HG03460 (cell line): ENCODE results near the gene SDK1.

ENCODE experiments used
- ATAC-seq: cut with Tn5 transposase; IDR thresholded peaks from one replicate; pipeline ENCODE4 v1.9.1; 2021; ENCODE audit not compliant: unreplicated experiment

SDK1 gene

DNA sequence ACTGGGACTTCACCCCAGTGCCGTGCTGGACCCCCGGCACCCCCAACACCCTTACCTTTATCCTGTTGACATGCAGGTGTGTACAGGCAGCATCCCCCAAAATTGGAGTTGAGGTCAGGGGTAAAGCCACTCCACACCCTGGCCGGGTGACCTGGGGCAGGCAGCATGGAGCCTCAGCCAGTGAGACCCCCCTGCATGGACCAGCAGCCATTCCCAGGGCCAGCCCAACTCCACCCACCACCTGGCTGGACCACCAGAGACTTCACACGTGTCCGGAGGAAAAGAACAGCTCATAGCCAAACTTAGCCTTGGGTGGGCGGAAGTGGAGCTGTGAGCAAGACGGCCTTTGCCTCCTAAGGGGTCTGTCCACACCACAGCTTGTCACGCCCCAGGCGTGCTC, 968.0 kb downstream of the SDK1 start:
- ATAC-seq, result no peak

DNA sequence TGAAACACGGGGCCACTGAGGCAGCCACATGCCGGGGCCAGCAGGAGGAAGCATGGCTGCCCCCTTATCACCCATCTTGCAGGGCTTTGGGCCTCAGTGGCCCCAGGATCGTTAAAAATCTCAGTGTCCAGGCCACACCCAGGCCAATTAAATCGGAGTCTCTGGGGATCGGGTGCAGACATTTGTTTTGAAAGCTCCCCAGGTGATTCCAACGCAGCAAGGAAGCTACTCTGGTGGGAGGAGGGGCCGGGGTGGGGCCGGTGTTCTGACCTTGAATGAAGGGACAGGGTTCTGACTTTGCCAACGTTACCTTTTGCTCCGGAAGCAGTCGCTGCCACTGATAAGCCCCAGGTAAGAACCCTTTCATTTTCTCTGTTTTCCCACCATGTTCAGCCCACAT, 968.7 kb downstream of the SDK1 start:
- no peak for ATAC-seq

DNA sequence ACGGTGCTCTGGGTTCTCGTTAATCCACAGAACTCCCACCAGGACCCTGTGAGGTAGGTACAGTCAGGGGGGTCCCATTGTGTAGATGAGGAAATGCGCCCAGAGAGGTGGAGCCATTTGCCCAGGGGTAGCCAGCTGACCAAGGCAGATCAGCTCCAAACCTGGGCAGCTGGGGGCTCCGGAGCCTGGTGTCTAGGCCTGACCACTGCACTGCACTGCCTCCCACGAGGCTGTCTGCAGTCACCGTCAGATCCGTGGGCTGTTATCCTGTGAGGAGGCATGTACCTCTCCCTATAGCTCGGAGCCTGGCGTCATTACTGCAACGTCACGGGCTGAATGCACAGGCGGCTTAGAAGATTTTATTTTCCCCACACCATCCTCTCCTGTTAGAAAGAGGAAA, 969.2 kb downstream of the SDK1 start:
- ATAC-seq, result no peak

DNA sequence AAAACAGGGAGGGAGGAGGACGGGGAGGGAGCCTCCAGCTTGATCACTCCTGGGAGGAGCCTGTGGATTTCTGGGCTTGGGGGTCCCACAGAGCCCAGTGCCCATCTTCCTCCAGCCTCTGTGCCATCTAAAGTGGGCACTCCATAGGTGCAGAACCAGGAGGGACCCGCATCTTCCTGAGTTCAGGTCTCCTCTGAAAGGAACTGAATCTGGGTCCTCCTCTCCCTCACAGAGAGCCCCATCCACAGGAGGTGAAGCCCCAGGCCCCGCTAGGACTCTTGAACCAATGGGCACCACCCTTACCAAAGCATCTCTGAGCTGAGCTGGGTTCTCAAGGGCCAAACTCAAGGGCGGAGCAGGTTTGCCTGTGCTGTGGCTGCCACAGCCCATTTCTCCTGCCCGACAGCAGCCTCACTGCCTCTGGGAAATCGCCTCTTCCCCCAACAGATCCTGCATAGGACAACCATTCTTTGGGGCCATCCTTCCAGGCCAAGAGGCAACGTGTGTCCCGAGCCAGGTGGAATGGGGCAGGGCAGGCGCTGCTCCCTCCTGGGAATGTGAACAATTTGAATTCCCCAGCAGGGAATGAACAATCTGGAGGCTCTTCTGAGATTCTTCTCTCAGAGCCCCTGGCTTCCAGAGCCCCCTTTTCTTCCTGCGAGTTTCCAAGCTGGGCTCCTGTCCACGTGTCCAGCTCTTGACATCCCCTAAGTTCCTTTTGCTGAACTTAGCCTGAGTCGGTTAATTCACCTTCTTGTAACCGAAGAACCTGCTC, 970.1 kb downstream of the SDK1 start:
- no peak for ATAC-seq

DNA sequence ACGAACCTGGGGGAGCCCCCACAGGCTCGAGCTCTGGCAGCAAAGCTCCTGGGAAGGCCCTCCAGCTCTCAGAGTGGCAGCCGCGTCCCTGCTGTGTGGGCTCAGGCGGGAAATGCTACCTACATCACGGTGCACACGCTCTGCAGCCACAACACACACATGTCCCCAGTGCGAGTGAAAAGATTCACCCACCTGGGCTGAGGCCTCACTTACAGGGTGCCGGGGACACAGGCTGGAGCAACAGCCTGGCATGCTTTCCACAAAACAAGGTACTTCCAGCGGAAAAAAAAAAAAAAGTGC, 970.6 kb downstream of the SDK1 start:
- ATAC-seq, result no peak

DNA sequence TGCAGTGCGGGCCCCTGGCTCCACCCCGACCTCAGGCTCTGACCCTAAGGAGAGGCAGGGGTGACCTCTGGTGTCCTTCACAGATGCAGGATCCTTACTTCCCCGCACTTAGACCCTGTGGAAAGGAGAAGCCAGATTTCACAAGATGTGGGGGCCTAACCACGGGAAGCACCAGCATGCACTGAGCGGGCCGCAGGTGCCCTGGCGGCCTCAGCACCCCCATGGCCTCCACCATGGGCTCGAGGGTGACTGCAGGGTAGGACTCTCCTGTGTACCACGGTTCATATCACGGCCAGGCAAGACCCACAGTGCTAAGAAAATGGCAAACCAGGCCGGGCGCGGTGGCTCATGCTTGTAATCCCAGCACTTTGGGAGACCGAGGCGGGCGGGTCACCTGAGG, 971.1 kb downstream of the SDK1 start:
- no peak for ATAC-seq

DNA sequence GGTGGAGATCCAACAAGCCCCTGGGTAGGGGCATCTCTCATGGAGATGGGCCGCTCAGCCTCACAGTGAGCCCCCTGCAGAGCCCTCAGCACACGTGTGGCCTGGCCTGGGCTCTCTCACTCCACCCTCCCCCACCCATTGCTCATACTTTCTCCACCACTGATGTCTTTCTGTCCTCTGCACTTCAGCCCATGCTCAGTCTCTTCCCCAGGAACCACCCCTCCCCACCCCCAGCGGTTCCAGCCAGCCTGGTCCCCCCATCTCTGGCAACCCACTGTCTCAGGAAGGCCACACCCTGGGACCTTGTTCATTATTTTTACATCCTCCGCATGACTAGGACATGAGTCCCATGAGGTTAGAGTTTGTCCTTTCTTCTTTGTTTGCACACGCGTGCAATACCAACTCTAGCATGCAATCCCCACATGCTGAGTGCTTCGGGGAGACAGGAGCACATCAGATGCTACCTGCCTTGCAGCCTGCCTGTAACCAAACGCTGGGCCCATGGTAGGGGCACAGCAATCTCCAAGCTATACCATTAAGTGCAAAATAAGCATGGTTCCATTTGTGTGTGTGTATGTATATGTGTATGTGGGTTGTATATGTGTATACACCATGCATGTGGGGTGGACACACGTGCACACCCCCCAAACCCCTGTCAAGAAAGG, 972.6 kb downstream of the SDK1 start:
- ATAC-seq, result no peak

DNA sequence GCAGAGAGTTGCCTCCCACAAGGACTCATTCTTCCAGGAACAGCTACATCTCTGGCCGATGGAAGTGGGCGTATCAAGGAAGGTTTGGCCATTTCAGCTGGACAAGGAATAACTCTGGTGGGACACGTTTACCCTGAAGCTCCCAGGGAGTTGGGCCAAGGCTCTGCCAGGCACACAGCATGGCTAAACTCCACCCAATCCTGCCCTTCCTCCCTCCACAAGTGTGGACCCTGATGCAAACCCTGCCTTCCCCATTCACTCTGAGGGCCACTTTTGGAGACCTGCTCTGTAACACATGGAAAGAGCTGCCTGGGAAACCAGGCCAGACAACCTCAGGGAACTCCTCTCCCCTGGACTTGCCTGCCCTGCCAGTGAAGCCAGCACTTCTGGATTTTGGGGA, 973.2 kb downstream of the SDK1 start:
- ATAC-seq, result no peak

DNA sequence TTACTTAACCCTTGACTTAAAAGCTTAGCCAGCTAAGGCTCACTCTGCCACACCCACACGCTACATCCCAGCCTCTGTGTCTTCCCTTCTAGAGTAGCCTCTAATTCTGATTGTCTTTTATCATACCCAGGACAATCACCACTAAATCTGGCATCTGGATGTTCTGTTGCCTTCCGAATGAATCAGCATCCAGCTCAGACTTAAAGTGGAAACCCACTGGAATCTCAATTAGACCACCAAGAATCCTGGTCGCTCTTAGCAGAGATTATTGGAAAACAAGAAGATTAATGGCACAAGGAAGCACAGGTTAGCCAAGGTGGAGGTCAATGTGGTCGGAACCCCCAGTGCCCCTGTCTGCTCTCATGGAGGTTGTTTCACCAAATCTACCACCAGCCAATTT, 976.9 kb downstream of the SDK1 start:
- no peak for ATAC-seq

DNA sequence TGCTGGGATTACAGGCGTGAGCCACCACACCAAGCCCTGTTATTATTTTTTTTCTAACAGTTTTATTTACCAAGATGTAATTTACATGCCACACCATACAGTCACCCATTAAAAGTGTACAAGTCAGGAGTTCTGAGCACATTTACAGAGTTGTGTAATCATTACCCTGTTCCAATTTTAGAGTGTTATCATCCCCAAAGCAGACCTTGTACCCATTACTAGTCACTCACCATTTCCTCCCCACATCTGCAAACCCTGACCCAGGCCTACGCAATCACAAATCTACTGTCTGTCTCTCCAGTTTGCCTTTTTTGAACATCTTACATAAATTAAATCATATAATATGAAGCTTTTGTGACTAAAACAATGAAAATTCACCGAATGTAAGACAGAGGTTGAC, 978.2 kb downstream of the SDK1 start:
- no peak for ATAC-seq

DNA sequence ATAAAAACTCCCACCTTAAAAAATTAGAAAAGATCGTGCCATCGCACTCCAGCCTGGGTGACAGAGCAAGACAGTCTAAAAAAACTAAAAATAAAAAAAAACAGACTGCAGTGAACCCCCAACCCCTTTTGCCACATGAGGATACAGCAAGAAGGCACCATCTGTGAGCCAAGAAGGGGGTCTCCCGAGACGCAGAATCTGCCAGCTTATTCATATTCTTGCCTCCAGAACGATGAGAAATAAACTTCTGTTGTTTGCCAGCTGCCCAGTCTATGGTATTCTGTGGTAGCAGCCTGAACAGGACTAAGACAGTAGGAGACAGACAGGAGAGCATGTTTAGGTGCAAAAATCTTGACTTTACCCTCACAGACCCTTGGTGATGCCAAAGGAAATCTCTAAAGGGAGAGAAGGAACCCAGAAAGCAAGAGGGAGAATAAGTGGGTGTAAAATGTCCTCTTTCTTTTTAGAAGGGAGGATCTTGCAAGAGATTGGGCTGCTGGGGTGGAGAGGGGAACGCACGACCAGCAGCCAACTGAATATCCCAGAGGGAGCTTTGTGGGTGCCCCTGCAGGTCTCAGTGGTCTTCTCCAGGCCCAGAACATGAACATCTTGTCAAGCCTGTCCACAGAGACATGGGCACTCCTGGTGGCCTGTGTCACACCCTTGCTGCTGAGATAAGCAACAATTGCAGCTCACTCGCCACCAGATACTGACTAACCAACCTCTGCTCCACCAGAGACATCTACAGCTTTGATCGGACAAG, 980.4 kb downstream of the SDK1 start:
- ATAC-seq, result no peak

DNA sequence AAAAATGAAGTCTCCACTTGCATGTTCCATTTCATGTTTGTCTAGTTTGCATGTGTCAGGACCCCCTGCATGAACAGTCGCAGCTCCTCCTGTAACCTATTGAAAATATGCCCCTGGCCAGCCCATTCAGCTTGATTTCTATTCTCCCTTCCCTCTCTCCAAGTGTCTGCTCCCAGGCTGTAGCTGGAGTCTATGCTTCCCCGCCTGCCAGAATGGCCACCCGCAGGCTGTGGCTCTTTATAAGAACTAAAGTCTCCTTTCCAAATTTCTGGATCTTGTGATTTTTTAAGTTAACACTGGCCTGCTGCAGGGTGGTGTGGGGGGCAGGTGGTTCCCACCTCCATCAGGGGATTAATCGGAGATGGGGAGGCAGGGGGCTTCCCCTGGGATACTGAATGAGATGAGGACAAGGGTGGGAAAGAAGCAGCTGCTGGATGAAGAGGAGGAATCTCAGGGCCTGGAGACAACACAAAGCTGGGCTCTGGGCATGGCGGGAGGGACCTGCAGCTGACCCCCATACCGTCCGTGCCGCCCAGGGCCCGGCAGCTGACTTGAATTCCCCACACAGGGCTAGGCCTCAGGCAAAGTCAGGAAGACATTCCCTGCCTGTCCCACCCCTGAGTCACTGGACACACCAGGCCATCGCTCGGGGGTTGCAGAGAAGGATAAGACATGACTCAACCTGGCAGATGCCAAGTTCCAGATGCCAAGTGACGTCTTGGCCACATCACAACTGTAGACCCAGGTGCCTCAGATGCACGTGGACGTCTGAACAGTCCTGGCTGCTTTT, 981.6 kb downstream of the SDK1 start:
- ATAC-seq, result no peak

DNA sequence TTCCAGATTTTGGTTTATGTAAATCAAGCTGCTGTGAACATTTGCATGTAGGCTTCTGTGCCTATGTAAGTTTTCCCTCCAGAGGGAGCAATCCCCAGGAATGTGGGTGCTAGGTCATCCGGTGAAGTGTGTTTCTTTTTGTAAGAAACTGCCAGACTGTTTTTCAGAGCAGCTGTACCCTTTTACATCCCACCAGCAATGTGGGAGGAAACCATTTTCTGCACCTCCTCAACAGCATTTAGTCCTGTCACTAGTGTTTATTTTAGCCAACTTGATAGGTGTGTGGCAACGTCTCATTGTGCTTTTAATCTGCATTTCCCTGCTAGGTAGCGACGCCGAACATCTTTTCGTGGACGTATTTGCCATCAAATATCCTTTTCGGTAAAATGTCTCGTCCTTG, 985.3 kb downstream of the SDK1 start:
- no peak for ATAC-seq

DNA sequence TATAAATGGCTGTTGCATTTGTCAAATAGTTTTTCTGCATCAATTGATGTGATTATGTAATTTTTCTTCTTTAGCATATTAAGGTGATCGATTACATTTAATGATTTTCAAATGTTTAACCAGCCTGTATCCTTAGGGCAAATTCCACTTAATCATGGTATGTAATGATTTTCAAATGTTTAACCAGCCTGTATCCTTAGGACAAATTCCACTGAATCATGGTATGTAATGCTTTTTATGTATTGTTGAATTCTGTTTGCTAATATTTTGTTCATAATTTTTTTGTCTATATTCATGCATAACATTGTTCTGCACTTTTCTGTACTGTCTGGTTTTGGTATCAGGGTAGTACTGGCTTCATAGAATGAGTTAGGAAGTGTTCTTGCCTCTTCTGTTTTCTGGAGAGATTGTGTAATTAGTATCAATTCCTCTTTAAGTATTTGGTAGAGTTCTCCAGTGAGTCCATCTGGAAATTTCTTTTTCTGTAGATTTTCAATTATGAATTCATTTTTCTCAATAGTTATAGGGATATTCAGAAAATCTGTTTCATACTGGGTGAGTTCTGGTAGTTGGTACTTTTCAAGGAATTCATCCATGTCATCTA, 987.8 kb downstream of the SDK1 start:
- no peak for ATAC-seq

DNA sequence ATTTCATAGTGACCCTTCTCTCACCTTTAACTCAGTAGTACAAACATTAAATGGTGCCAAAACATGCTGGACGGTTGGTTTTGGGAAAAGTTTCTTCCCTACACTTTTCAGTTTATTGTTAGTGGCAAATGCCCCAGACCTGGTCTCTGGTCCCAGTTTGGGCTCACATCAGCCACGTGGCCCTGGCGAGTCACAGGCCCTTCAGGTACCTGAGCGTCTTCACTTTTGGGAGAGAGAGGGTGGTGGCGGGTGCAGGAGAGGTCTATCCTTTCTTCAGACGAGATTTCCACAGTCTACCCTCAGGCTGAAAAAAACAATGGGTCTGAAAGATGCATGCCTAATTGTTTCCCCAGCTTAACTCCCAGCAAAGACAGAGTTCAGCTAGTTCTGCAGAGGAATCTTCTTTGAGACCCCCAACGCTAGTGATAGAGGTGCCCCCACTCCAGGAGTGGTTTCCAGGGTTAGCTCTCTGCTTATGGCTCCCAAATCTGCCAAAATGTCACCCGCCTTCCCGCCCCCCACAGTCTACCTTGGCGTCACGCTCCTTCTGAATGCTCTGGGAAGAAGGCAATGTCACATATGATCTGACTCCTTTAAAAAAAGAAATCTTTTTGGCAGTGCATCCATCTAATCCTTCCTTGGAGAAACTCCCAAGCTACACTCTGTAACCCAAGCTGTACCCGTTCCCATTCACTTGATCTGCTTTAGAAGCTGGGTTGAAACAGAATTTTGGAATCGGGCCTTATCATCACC, 996.3 kb downstream of the SDK1 start:
- ATAC-seq, result no peak

DNA sequence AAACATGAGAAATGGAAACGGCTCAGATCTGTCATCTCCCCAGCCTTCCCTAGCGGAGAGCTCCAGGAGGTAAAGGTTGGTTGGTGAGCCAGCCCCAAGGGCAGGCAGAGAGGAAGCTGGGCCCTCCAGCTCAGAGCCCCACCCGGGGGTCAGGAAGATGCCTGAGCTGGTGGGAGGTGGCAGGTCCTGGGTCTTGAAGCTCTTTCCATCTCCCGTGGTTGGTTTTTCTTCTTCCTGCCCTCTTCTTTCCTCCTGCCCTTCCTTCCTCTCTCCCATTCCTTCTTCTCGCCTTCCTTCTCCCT, 996.8 kb downstream of the SDK1 start:
- no peak for ATAC-seq

DNA sequence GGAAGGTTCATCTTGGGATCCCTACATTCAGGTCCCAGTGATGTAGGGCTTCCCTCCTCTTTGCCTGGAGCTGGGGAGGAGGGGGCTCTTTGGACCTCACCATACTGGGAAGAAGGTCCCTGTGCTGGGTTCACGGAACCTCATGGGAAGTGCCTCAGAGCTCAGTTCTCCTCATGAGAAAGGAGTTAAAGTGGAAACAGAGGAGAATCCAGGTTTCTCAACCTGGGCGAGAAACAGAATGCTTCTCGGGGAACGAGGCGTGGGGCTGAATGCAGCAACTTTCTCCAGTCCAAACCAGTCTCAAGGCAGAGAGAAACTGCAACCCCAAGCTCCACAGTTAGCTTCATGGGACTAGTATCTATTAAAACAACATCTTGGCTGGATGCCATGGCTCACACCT, 998.4 kb downstream of the SDK1 start:
- ATAC-seq, result no peak

DNA sequence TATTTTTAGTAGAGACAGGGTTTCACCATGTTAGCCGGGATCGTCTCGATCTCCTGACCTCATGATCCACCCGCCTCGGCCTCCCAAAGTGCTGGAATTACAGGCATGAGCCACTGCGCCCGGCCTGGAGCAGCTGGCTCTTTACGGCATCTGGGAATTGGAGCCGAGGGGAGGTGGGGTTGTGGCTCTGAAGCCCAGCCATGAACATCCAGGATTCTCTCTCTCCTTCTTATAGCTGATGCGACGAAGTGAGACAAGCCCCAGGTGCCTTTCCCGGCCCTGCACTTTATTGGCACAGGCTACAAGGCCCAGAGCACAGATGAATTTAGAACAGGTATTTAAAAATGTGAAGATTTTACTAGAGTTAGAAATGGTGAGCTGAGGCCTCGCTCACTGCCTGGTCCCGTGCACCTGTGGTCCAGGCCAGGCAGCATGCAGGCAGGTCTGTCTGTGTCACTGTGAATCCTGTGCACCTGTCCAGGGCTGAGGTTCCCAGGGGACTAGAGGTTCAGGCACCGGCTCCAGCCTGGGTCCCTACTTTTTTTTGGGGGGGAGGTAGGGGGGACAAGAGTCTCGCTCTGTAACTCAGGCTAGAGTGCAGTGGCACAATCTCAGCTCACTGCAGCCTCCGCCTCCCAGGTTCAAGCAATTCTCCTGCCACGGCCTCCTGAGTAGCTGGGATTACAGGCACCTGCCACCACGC, 1001.3 kb downstream of the SDK1 start:
- no peak for ATAC-seq

DNA sequence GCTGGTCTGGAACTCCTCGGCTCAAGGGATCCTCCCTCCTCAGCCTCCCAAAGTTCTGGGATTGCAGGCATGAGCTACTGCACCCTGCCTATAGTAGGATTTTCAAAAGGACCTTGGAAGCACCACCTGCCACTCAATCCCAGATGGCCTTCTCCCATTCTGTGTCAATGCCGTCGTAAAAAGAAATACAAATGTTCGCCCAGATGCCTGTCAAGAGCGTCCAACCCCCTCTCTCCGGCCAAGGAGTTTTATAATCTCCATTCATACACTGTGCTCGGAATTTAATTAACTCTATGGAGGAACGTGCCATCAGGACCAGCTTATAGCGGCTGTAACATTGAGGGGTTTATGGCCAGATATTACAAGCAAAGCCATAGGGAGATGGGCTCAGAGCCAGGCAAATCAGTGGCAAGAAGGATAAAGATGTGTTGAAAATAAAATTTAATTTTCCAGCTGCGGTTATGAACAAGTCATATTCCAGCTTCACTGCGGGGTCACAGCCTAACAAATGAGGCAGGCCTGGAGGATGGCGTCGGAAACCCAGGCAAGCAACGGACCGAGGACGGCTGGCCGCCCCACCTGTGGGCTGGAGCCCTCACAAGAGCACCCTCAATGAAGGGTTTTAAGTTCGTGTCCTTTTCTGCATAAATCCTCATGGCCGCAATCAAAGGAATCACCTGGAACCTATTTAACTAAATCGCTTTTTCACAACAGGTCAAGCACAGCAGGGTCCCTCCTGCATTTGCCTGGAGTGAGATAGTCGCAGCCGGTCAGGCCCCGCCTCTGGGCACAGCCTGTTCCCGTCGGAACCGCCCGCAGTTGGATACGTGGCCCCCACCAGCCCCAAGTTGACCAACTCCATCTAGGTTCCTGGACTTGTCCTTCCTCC, 1006.5 kb downstream of the SDK1 start:
- ATAC-seq, result no peak
